ENCODE results near the gene MGAT4A.
"Not testable (repeated sequence)": the region's sequence is repeated elsewhere in the genome, so short reads cannot be mapped to it uniquely, and the experiment has no call there.

Gene MGAT4A

DNA sequence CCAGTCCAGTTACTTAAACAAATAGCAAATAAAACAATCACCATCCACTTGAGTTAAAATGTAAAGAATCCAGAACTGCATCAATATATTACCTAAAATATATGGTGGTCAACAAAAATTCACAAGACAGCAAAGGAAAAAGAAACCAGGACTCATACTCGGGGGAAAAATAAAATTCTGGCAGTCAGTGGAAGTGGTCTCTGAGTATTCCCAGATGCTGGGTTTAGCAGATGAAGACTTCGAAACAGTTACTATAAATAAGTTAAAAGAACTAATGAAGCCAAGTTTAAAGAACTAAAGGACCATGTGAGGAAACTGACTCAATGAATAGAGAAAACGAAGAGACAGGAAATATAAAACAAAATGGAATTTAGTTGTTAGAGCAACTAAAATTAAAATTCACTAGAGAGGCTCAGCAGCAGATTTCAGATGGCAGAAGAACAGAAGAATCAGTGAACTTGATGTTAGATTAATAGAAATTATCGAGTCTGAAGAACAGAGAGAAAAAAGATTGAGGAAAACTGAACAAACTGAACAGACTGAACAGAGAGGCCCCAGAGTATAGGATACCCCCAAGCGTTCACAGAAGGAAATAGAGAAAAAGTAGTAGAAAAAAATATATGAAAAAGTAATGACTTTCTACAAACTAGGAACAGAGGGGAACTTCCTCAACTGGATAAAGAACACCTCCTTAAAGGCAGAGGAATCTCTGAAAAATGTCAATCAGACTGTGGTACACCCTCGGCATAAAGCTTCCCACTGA is 27.9 kb downstream of the MGAT4A start:
- no peak for DNase-seq (ENCODE audit: low spot score)

- DNase-seq (ENCODE audit: low spot score): no peak
These were observed 28.7 kb downstream of the MGAT4A start for GRCh38 chr2:98702127-98702802.

DNA sequence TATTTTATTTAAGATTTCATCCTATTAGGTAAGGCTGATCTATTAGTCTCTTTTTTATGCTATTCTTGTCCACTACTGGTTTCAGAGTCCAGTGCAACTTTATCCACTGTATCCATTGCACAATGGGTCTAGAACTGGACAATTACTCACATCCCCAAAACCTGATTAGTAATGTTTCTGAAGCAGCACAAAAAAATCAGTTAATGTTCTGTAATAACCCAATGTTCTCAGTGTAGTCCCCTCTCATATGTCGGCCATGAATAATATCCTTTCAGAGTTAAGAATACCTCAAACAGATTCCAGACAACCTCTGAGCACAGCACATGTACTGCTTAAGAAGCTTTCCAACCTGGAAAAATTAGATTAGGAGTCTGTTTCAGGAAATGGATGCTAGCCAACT is 29.7 kb downstream of the MGAT4A start:
- DNase-seq (ENCODE audit: low spot score): no peak

GRCh38 chr2:98698896-98699295 is 32.0 kb downstream of the MGAT4A start:
- no peak for DNase-seq (ENCODE audit: low spot score)

GRCh38 chr2:98697651-98698337 is 33.1 kb downstream of the MGAT4A start:
- DNase-seq (ENCODE audit: low spot score): no peak

DNA sequence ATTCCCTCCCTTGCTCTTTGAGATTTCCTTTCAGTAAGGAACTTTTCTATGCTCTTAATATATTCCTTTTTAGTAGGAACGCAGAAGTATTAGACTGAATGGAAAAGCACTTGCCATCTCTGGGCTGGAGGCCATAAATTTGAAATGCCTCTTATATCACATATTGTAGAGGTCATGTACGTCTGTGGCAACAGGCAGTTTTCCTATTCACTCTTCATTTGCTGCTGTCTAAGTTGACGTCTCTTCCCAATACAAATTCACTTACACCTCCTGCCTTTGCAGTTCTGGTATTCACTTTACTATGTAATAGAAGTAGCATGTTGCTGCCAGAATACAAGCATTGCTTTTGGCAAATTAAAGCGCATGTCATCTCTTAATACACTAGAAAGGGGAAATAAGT is 34.7 kb downstream of the MGAT4A start:
- no peak for DNase-seq (ENCODE audit: low spot score)

- DNase-seq (ENCODE audit: low spot score): no peak
These were observed 35.7 kb downstream of the MGAT4A start for GRCh38 chr2:98695255-98695654.

DNA sequence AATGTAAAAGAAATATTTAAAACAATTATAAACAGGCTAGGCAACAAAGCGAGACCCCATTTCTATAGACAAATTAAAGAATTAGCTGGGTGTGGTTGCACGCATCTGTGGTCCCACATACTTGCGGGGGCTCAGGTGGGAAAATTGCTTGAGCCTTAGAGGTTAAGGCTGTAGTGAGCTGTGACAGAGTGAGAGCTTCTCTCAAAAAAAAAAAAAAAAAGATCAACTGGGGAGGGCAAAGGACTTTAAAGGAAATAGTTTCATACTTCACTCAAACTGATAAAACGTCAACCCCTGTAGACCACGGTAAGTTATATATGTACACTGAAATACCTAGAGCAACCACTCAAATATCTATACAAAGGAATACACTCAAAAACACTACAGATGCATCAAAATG is 37.5 kb downstream of the MGAT4A start:
- no peak for DNase-seq (ENCODE audit: low spot score)

GRCh38 chr2:98692090-98693054 is 38.6 kb downstream of the MGAT4A start:
- no peak for DNase-seq (ENCODE audit: low spot score)

DNA sequence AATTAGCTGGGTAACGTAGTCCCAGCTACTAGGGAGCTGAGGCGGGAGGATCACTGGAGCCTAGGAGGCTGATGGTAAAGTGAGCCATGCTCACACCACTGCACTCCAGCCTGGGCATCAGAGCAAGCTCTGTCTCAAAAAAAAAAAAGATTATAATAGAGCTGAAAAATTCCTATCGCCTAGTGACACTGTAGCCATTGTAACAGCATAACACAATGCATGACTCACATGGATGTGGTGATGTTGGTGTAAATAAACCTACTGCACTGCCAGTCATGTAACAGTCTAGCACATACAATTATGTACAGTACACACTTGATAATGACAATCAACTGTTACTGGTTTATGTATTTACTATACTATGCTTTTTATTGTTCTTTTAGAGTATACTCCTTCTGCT is 39.6 kb downstream of the MGAT4A start:
- no peak for DNase-seq (ENCODE audit: low spot score)

DNA sequence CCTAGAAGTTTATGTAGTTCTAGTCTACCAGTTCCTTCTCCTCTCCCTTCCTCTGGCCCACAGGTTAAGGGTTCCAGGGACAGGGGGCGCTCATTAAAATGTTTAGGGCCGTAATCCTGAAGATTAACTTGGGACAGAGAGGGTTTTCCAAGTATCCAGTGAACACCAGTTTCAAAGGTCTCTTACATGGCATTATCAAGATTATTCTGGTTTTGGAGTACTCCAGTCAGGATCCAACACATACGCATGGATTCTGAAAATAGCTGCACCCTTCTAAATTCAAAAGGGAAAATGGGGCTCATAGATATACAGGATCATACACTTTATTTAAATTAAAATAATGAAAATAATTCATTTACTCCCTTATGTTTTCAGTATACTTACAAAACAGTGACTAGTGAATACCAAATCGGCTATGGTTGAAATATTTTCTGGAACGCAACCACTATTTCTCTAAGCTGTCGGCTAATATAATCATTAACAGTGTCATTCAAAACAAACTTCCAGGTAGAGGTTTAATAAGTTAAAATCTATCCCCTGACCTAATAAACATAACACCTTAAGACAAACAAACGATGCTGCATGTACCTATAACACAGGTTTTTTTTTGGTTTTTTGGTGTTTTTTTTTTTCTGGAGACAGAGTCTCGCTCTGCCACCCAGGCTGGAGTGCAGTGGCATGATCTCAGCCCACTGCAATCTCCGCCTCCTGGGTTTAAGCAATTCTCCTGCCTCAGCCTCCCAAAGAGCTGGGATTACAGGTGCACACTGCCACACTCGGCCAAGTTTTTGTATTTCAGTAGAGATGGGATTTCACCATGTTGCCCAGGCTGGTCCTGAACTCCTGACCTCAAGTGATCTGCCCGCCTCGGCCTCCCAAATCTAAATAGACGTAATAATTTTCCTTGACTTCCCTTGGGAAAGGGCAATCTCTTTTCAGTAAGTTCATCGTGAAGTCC is 44.7 kb downstream of the MGAT4A start:
- DNase-seq (ENCODE audit: low spot score): no peak

GRCh38 chr2:98683728-98684127 is 47.2 kb downstream of the MGAT4A start:
- no peak for DNase-seq (ENCODE audit: low spot score)

- DNase-seq (ENCODE audit: low spot score): no peak
These were observed 54.2 kb downstream of the MGAT4A start for GRCh38 chr2:98676742-98677141.

- DNase-seq (ENCODE audit: low spot score): no peak
These were observed 56.5 kb downstream of the MGAT4A start for GRCh38 chr2:98674233-98674964.

DNA sequence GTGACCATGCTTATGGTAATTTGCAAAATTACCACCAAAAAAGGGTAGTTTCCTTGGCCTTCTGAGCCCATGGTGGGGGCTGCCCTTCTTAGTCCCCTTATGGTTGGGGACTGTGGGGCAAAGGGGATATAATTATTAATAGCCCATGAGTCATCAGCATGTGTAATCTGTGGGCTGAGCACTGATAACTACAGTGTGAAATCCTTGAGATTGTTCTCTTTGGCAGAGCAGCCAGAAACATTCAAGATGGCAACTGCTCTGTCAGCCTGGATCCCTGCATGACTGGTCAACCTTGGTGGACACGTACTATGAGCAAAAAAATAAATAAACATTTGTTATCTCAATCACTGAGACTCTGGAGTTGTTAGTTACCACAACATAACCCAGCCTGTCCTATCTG is 61.3 kb downstream of the MGAT4A start:
- DNase-seq (ENCODE audit: low spot score): no peak

DNA sequence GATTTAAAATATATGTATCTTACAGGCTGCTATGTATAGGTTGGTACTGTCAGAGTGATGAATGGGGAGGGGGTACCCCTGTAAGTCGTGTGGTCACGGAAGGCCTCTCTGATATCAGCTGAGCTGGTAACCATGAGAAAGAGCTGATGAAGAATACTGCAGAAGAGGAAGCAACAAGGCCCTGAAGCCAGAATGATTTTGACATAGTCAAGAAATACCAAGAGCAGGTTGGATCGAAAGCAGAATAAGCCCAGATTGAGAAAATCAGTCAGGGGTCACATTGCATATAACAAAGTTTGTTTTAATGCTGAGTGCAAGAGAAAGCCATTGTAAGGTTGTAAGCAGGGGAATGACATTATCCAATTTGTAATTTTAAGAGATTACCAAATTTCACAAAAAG is 65.3 kb downstream of the MGAT4A start:
- DNase-seq (ENCODE audit: low spot score): no peak

GRCh38 chr2:98664323-98664722 is 66.6 kb downstream of the MGAT4A start:
- DNase-seq (ENCODE audit: low spot score): no peak

DNA sequence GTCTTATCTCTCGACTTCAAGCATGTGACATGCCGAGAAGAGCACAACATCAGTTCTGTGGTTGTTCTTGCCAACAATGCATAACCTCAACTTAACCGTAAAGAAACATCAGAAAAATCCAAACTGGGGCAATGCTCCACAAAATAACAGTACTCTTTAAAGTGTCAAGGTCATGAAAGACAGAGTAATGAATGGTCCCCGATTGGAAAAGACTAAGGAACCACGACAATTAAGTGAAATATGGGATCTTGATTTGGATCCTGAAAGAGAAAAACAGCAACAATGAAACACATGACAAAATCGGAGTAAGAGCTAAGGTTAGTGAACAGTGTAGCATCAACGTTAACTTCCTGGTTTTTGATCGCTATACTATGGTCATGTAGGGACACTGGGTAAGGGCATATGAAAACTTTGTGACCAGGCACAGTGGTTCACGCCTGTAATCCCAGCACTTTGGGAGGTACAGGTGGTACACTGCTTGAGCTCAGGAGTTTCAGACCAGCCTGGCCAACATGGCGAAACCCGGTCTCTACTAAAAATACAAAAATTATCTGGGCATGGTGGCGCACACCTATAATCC is 67.3 kb downstream of the MGAT4A start:
- no peak for DNase-seq (ENCODE audit: low spot score)

GRCh38 chr2:98659491-98659840 is 71.5 kb downstream of the MGAT4A start:
- not testable (repeated sequence) for DNase-seq (ENCODE audit: low spot score)
